ENCODE measurements around the gene PSMB11.

DNA sequence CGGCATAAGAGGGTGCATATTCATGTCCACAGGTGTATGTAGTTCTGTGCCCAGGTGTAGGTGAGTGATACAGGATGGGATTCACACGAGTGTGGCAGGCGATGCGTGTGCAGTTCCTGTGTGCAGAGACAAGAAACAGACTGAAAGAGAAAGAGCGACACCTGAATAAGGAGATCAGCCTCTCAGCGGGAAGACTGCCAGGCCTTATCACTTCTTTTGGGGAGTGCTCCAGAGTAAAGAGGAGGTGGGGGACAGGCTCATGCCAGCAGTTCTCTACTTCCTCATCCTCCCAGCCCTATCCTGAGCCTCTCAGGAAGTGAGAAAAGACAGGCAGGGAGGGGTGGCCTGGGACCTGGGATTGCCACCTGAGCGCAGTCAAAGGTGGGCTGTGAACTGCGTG lies 2.8 kb downstream of the PSMB11 start:
- TF ChIP-seq, protein P1, sequence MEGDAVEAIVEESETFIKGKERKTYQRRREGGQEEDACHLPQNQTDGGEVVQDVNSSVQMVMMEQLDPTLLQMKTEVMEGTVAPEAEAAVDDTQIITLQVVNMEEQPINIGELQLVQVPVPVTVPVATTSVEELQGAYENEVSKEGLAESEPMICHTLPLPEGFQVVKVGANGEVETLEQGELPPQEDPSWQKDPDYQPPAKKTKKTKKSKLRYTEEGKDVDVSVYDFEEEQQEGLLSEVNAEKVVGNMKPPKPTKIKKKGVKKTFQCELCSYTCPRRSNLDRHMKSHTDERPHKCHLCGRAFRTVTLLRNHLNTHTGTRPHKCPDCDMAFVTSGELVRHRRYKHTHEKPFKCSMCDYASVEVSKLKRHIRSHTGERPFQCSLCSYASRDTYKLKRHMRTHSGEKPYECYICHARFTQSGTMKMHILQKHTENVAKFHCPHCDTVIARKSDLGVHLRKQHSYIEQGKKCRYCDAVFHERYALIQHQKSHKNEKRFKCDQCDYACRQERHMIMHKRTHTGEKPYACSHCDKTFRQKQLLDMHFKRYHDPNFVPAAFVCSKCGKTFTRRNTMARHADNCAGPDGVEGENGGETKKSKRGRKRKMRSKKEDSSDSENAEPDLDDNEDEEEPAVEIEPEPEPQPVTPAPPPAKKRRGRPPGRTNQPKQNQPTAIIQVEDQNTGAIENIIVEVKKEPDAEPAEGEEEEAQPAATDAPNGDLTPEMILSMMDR (conservative IDR thresholded peaks at IDR 0.05; ENCODE audit: low read depth, low read length): no peak
- no peak for TF ChIP-seq EZH2 (IDR thresholded peaks at IDR 0.05; ENCODE audit: low read length, unreplicated experiment)

Measured in PC-3 (cell line).